GM21619 (cell line): ENCODE results near the gene ANKRD10.

ENCODE experiments used
- ATAC-seq: cut with Tn5 transposase; IDR thresholded peaks from one replicate; pipeline ENCODE4 v1.9.1; 2021; ENCODE audit not compliant: unreplicated experiment

Gene ANKRD10

GRCh38 chr13:110832205-110832479, 82.7 kb downstream of the ANKRD10 start:
- ATAC-seq = no peak

GRCh38 chr13:110831437-110832204, 83.2 kb downstream of the ANKRD10 start:
- no peak for ATAC-seq

DNA sequence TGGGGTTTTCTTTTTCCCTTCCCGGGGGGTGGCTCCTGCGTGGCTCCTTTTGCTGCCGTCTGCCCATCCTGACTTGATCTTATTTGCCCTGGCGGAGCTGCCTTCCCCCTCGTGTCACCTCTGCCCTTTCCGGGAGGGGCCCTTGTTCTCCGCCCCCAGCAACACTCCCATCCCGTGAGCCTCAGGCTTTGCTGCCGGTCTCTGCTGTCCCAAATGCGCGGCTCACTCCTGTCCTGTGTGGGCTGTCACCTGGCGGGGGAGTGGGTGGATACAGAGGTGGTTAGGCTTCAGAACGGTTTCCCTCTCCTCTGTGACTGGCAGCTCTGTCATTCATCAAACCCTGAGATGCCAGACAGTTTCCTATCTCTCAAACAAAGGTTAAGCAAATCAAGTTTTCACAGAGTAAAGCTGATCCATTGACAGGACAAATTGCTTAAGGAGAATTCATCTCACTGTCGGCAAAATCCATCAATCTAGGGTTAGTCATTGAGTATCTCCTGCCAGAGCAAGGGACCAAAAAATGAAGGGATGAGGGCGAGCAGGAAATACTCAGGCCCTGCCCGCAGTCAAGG, 84.0 kb downstream of the ANKRD10 start:
- no peak for ATAC-seq

- no peak for ATAC-seq
These were observed 84.5 kb downstream of the ANKRD10 start for GRCh38 chr13:110830331-110830730.

DNA sequence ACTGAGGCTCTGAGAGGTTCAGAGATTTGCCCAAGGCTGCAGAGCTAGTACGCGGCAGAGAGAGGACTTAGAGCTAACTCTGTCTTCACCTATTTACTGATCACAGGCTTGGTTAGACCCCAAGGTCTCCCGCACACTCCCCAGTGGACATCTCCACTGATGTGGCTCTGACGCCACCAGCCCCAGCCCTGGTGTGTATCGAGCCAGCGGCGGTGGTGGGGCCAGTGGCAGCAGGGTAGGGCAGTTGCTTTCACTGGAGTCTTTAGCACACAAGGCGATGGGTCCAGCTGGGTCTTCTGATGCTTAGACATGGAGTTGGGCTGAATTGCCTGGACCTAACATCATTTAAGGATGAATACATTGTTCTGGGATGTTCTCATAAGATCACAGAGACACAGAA, 85.4 kb downstream of the ANKRD10 start:
- no peak for ATAC-seq

DNA sequence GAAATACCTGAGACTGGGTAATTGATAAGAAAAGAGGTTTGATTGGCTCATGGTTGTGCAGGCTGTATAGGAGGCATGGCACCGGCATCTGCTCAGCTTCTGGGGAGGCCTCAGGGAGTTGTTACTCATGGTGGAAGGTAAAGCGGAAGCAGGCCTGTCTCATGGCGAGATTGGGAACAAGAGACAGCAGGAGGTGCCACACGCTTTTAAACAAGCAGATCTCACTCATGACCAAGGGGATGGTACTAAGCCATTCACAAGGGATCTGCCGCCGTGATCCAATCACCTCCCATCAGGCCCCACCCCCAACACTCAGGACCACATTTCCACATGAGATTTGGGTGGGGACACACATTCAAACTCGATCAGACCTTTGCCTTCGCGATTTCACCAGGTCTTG, 86.2 kb downstream of the ANKRD10 start:
- no peak for ATAC-seq
